HepG2 (cell line): Measurements from ENCODE around the gene LRRC45. TPM values are rescaled to one million over a fixed set of nuclear protein-coding genes. Genes with fewer than 3 reads are reported as not detected.

Experiments
- BRD4 ChIP-seq: sonication (generic); formaldehyde crosslinking; IDR thresholded peaks from 2 replicates; pipeline ENCODE4 v1.4.0; 2020; ENCODE audit warnings: missing genetic modification reagents
- CREM ChIP-seq, 2 experiments: sonication (generic) in 1 of 2; formaldehyde crosslinking in 1 of 2; IDR thresholded peaks; 2 replicates each; pipeline versions ENCODE4 v1.4.0 to v1.6.1; 2016 to 2020; ENCODE audit warnings: antibody characterized with exemption in 1 of 2, mild to moderate bottlenecking in 1 of 2, missing genetic modification reagents in 1 of 2
- KAT8 ChIP-seq: IDR thresholded peaks from 2 replicates; pipeline ENCODE4 v1.6.1; 2016; ENCODE audit warnings: missing genetic modification reagents, missing compliant biosample characterization
- KLF16 ChIP-seq, 2 experiments: sonication (generic) in 1 of 2; formaldehyde crosslinking in 1 of 2; IDR thresholded peaks; 2 replicates each; pipeline versions ENCODE4 v1.6.1 to v1.8.0; 2016 to 2023; ENCODE audit warnings: missing genetic modification reagents in 2 of 2, missing compliant biosample characterization in 1 of 2
- TEAD3 ChIP-seq: optimal IDR thresholded peaks from 2 replicates; pipeline ENCODE3; 2016; ENCODE audit warnings: borderline replicate concordance
- TP53 ChIP-seq: sonication (generic); formaldehyde crosslinking; conservative IDR thresholded peaks from 2 replicates; pipeline ENCODE4 v1.4.0; 2020; ENCODE audit warnings: missing genetic modification reagents
- TRIM24 ChIP-seq: sonication (generic); formaldehyde crosslinking; IDR thresholded peaks from 2 replicates; pipeline ENCODE4 v1.8.0; 2022; ENCODE audit warnings: mild to moderate bottlenecking, missing genetic modification reagents
- U2AF2 ChIP-seq: fragments of 200-400 bp; formaldehyde crosslinking; IDR thresholded peaks from 2 replicates; pipeline ENCODE4 v1.6.1; 2017; ENCODE audit warnings: low read depth, mild to moderate bottlenecking, low read length
- ZBTB10 ChIP-seq: sonication (generic); formaldehyde crosslinking; IDR thresholded peaks from 2 replicates; pipeline ENCODE4 v1.4.0; 2020; ENCODE audit warnings: missing genetic modification reagents, borderline replicate concordance
- ZNF556 ChIP-seq: sonication (generic); formaldehyde crosslinking; IDR thresholded peaks from 2 replicates; pipeline ENCODE4 v1.4.0; 2020; ENCODE audit warnings: mild to moderate bottlenecking, missing genetic modification reagents, borderline replicate concordance
- ZNF563 ChIP-seq: sonication (generic); formaldehyde crosslinking; IDR thresholded peaks from 2 replicates; pipeline ENCODE4 v1.8.0; 2022; ENCODE audit warnings: mild to moderate bottlenecking, moderate library complexity, missing genetic modification reagents
- ZNF850 ChIP-seq: sonication (generic); formaldehyde crosslinking; conservative IDR thresholded peaks from 2 replicates; pipeline ENCODE4 v1.9.0; 2021; ENCODE audit warnings: mild to moderate bottlenecking, missing genetic modification reagents
- ZSCAN25 ChIP-seq: sonication (generic); formaldehyde crosslinking; IDR thresholded peaks from 2 replicates; pipeline ENCODE4 v1.8.0; 2022; ENCODE audit warnings: mild to moderate bottlenecking, missing genetic modification reagents
- polyA plus RNA-seq, 8 experiments: library from polyadenylated mRNA; depleted of rRNA in 3 of 8; stranded (reverse) in 7 of 8; unstranded in 1 of 8; fragments of >200 nt; fragmentation: Illumina TruSeq in 4 of 8; extraction: Trizol in 4 of 8; gene quantifications; 2 replicates each; pipeline versions ENCODE4 v1.2.1 to v1.2.3, GENCODE V29; 2011 to 2016; ENCODE audit warnings: low read depth in 4 of 8, missing spikeins in 1 of 8, mixed read lengths in 1 of 8; ENCODE audit not compliant: insufficient read depth in 1 of 8
- total RNA-seq, 5 experiments: library from RNA; depleted of rRNA; stranded (reverse); fragments of >200 nt; fragmentation: Illumina TruSeq; extraction: Trizol; gene quantifications; 2 replicates each; pipeline ENCODE4 v1.2.3, GENCODE V29; 2016; ENCODE audit warnings: low read depth in 1 of 5
- TF ChIP-seq, protein P1 (sequence below): sonication (generic); formaldehyde crosslinking; IDR thresholded peaks from 2 replicates; pipeline ENCODE4 v1.4.0; 2020; ENCODE audit warnings: missing genetic modification reagents
- TF ChIP-seq, protein P2 (sequence below): sonication (generic); formaldehyde crosslinking; IDR thresholded peaks from 2 replicates; pipeline ENCODE4 v1.8.0; 2022; ENCODE audit warnings: low read depth, missing genetic modification reagents
- TF ChIP-seq, protein P3 (sequence below): fragments of 450-650 bp; IDR thresholded peaks from 2 replicates; pipeline ENCODE4 v1.6.1; 2017
- TF ChIP-seq, protein P4 (sequence below): sonication (generic); formaldehyde crosslinking; conservative IDR thresholded peaks from 2 replicates; pipeline ENCODE4 v1.4.0; 2020; ENCODE audit warnings: mild to moderate bottlenecking, missing genetic modification reagents, moderate library complexity

LRRC45 gene
- total and polyA plus RNA-seq, 2 of the 13 experiments (the other 11 are each of a cell fraction or from before 2014, with no cell fraction given), result 11.6 to 48.1 TPM

DNA sequence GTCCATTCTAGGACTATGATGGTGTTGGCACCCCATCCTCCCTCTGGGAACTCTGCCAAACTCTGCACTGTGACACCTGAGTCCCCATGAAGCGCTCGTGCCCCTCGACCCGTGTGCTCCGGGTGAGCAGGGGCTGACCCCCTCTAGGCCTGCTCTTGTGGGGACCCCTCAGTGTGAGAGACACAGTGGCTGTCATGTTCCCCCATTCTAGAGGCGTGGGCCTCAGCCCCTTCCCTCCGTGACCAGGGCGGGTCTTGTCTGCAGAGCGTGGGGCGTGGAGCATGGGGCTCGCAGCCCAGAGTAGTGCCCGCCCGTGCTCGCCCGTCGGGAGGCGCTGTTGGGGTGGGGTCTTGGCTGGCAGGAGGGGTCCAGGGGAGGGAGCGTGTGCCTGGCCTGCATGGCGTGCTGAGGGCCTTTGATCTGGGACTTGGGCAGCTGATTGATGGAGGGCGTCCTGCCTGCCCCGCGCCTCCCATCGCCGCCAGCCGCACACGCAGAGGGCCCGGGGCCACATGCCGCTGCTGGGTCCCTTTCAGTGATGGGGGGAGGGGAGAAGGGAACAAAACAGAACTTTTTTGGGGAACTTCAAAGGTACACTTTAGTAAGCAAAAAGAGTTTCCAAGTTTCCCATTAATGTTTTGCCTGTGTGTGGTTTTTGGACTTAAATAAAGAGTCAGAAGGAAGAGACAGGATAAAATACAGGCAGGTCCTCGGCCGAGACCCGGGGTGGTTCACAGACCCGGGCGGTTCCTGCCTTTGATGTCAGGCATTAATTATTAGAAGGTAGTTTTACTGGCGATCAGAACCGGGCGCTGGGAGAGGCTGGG, 22.9 kb upstream of the LRRC45 start (continued):
- TF ChIP-seq ZSCAN25 (CRISPR knock-in tag), result no peak; the same call in 1 of the 2 replicates
- TF ChIP-seq BRD4 (CRISPR knock-in tag), result peak; percentile 93
- TF ChIP-seq, protein P1, sequence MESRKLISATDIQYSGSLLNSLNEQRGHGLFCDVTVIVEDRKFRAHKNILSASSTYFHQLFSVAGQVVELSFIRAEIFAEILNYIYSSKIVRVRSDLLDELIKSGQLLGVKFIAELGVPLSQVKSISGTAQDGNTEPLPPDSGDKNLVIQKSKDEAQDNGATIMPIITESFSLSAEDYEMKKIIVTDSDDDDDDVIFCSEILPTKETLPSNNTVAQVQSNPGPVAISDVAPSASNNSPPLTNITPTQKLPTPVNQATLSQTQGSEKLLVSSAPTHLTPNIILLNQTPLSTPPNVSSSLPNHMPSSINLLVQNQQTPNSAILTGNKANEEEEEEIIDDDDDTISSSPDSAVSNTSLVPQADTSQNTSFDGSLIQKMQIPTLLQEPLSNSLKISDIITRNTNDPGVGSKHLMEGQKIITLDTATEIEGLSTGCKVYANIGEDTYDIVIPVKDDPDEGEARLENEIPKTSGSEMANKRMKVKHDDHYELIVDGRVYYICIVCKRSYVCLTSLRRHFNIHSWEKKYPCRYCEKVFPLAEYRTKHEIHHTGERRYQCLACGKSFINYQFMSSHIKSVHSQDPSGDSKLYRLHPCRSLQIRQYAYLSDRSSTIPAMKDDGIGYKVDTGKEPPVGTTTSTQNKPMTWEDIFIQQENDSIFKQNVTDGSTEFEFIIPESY (CRISPR knock-in tag), result peak; percentile 70
- 0 out of 2 replicates have a peak, but pooled peaks have one; percentile 34 for TF ChIP-seq TRIM24
- TF ChIP-seq TEAD3 (CRISPR knock-in tag), result no peak
- TF ChIP-seq KAT8 (CRISPR knock-in tag), result peak; percentile 22; the same call in 1 of the 2 replicates
- TF ChIP-seq, protein P2, sequence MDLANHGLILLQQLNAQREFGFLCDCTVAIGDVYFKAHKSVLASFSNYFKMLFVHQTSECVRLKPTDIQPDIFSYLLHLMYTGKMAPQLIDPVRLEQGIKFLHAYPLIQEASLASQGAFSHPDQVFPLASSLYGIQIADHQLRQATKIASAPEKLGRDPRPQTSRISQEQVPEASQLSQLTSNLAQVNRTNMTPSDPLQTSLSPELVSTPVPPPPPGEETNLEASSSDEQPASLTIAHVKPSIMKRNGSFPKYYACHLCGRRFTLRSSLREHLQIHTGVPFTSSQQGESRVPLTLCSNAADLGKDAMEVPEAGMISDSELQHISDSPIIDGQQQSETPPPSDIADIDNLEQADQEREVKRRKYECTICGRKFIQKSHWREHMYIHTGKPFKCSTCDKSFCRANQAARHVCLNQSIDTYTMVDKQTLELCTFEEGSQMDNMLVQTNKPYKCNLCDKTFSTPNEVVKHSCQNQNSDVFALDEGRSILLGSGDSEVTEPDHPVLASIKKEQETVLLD (CRISPR knock-in tag), result no peak; the same call in 1 of the 2 replicates
- no peak; the same call in 1 of the 2 replicates for TF ChIP-seq U2AF2
- TF ChIP-seq CREM (IDR thresholded peaks at IDR 0.05), result peak; percentile 86; the same call in 1 of the 2 replicates
- TF ChIP-seq CREM (CRISPR knock-in tag; IDR thresholded peaks at IDR 0.05), result no peak
- TF ChIP-seq, protein P3, sequence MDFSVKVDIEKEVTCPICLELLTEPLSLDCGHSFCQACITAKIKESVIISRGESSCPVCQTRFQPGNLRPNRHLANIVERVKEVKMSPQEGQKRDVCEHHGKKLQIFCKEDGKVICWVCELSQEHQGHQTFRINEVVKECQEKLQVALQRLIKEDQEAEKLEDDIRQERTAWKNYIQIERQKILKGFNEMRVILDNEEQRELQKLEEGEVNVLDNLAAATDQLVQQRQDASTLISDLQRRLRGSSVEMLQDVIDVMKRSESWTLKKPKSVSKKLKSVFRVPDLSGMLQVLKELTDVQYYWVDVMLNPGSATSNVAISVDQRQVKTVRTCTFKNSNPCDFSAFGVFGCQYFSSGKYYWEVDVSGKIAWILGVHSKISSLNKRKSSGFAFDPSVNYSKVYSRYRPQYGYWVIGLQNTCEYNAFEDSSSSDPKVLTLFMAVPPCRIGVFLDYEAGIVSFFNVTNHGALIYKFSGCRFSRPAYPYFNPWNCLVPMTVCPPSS, result no peak
- TF ChIP-seq ZBTB10, result peak; percentile 68; the same call in 1 of the 2 replicates
- TF ChIP-seq ZNF556 (CRISPR knock-in tag), result peak; percentile 18; the same call in 1 of the 2 replicates
- 0 out of 2 replicates have a peak, but pooled peaks have one; percentile 41 for TF ChIP-seq TP53 (CRISPR knock-in tag)
- TF ChIP-seq, protein P4, sequence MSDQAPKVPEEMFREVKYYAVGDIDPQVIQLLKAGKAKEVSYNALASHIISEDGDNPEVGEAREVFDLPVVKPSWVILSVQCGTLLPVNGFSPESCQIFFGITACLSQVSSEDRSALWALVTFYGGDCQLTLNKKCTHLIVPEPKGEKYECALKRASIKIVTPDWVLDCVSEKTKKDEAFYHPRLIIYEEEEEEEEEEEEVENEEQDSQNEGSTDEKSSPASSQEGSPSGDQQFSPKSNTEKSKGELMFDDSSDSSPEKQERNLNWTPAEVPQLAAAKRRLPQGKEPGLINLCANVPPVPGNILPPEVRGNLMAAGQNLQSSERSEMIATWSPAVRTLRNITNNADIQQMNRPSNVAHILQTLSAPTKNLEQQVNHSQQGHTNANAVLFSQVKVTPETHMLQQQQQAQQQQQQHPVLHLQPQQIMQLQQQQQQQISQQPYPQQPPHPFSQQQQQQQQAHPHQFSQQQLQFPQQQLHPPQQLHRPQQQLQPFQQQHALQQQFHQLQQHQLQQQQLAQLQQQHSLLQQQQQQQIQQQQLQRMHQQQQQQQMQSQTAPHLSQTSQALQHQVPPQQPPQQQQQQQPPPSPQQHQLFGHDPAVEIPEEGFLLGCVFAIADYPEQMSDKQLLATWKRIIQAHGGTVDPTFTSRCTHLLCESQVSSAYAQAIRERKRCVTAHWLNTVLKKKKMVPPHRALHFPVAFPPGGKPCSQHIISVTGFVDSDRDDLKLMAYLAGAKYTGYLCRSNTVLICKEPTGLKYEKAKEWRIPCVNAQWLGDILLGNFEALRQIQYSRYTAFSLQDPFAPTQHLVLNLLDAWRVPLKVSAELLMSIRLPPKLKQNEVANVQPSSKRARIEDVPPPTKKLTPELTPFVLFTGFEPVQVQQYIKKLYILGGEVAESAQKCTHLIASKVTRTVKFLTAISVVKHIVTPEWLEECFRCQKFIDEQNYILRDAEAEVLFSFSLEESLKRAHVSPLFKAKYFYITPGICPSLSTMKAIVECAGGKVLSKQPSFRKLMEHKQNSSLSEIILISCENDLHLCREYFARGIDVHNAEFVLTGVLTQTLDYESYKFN (CRISPR knock-in tag), result no peak
- TF ChIP-seq ZNF850 (CRISPR knock-in tag), result no peak
- TF ChIP-seq KLF16 (CRISPR knock-in tag; IDR thresholded peaks at IDR 0.05), result no peak
- TF ChIP-seq ZNF563 (CRISPR knock-in tag), result peak; percentile 51; the same call in 1 of the 2 replicates
